ENCODE data around the gene PTPN1. TPM values are rescaled to one million over a fixed set of nuclear protein-coding genes. Genes with fewer than 3 reads are reported as not detected.

Gene PTPN1
- total and polyA plus RNA-seq, 2 of the 13 experiments (the other 11 are each of a cell fraction or from before 2014, with no cell fraction given): 17.7 to 37.2 TPM

- peak; percentile 23; the same call in 1 of the 2 replicates for TF ChIP-seq ZNF574 (CRISPR knock-in tag; IDR thresholded peaks at IDR 0.05)
- TF ChIP-seq ZNF768 (CRISPR knock-in tag; IDR thresholded peaks at IDR 0.05): peak; percentile 94
- TF ChIP-seq TBP (CRISPR knock-in tag; IDR thresholded peaks at IDR 0.05): no peak
- TF ChIP-seq ZNF441 (CRISPR knock-in tag; IDR thresholded peaks at IDR 0.05; ENCODE audit: borderline replicate concordance): no peak
- TF ChIP-seq ZBTB44 (CRISPR knock-in tag; IDR thresholded peaks at IDR 0.05): no peak
- no peak for TF ChIP-seq ZFP82 (CRISPR knock-in tag; IDR thresholded peaks at IDR 0.05; ENCODE audit: borderline replicate concordance)
- no peak for TF ChIP-seq ZNF660 (CRISPR knock-in tag; IDR thresholded peaks at IDR 0.05; ENCODE audit: borderline replicate concordance, low read depth)
- TF ChIP-seq ZNF615 (CRISPR knock-in tag; IDR thresholded peaks at IDR 0.05; ENCODE audit: borderline replicate concordance): no peak
- TF ChIP-seq ZBTB49 (CRISPR knock-in tag; IDR thresholded peaks at IDR 0.05; ENCODE audit: borderline replicate concordance): no peak
- peak; percentile 52 for TF ChIP-seq ZNF883 (CRISPR knock-in tag; IDR thresholded peaks at IDR 0.05; ENCODE audit: not compliant biosample characterization)
- no peak for TF ChIP-seq FOXA3 (CRISPR knock-in tag; IDR thresholded peaks at IDR 0.05)
- TF ChIP-seq ZFX (CRISPR knock-in tag; IDR thresholded peaks at IDR 0.05; ENCODE audit: low read depth): no peak
- peak; percentile 39; the same call in 1 of the 2 replicates for TF ChIP-seq ZNF891 (CRISPR knock-in tag; IDR thresholded peaks at IDR 0.05)
- TF ChIP-seq GTF3A (CRISPR knock-in tag; conservative IDR thresholded peaks at IDR 0.05): no peak
- no peak for TF ChIP-seq HOXA3 (CRISPR knock-in tag; IDR thresholded peaks at IDR 0.05)
- no peak for TF ChIP-seq CBFB (CRISPR knock-in tag; IDR thresholded peaks at IDR 0.05)
- no peak for TF ChIP-seq ZNF75D (CRISPR knock-in tag; IDR thresholded peaks at IDR 0.05; ENCODE audit: borderline replicate concordance)
These were observed 84.6 kb downstream of the PTPN1 start (continued) for GRCh38 chr20:50594591-50595432.
